Adrenal gland (tissue), 12 donors: ENCODE data around the gene CALHM5. TPM values are rescaled to one million over a fixed set of nuclear protein-coding genes. Genes with fewer than 3 reads are reported as not detected.

ENCODE experiments used
- DNase-seq, 7 donors: peaks; one replicate each; pipeline ENCODE4 v3.0.0-alpha.2; 2019 to 2020
- H3K27ac ChIP-seq, 5 donors: fragments of 200-600 bp; sonication (generic) in 4 of 5; 1 replicate in 3 of 5; 2 replicates in 2 of 5; pipeline versions ENCODE4 v1.5.1 to v1.8.0; 2016 to 2020; ENCODE audit warnings: mild to moderate bottlenecking in 1 of 5
- H3K27me3 ChIP-seq: fragments of 200-600 bp; 2 replicates; pipeline ENCODE4 v1.8.0; 2021
- H3K36me3 ChIP-seq, 2 donors: fragments of 200-600 bp; replicated peaks in 1 of 2; 1 replicate in 1 of 2; 2 replicates in 1 of 2; pipeline versions ENCODE4 v1.5.1 to v1.8.0; 2018 to 2022
- H3K4me1 ChIP-seq, 2 donors: fragments of 200-600 bp; replicated peaks in 1 of 2; 1 replicate in 1 of 2; 2 replicates in 1 of 2; pipeline versions ENCODE4 v1.5.1 to v1.8.0; 2018 to 2021
- H3K4me3 ChIP-seq, 4 donors: fragments of 200-600 bp; sonication (generic) in 3 of 4; one replicate each; pipeline ENCODE4 v1.5.1; 2016 to 2018
- H3K9me3 ChIP-seq, 3 donors: fragments of 200-600 bp; sonication (generic) in 1 of 3; replicated peaks in 1 of 3; 1 replicate in 2 of 3; 2 replicates in 1 of 3; pipeline versions ENCODE4 v1.5.1 to v1.8.0; 2016 to 2021
- CTCF ChIP-seq, 6 experiments: fragments of 450-650 bp in 4 of 6; fragments of 200-600 bp in 2 of 6; sonication (generic) in 1 of 6; IDR thresholded peaks; 1 replicate in 5 of 6; 2 replicates in 1 of 6; pipeline versions ENCODE4 v1.5.1 to v1.8.0; 2016 to 2021; ENCODE audit warnings: antibody characterized with exemption in 6 of 6, mild to moderate bottlenecking in 2 of 6, moderate library complexity in 1 of 6
- POLR2A ChIP-seq, 2 donors: fragments of 450-650 bp; IDR thresholded peaks; one replicate each; pipeline ENCODE4 v1.6.1; 2017; ENCODE audit warnings: antibody characterized with exemption in 2 of 2, mild to moderate bottlenecking in 2 of 2, moderate library complexity in 1 of 2
- WGBS, 4 donors: extraction: QIAGEN DNeasy Blood & Tissue Kit in 2 of 4; methylation state at CpG; one replicate each; pipeline versions ENCODE4 v1.1.5 to v1.1.7; 2013 to 2017; 5-methylcytosine and 5-hydroxymethylcytosine counted together
- intact Hi-C, 2 donors: fragments of 100-400 bp; cut with DNase I; formaldehyde crosslinking; loops; one replicate each; pipeline versions ENCODE4 v1.14.1 to v1.15.0; 2022 to 2023
- polyA plus RNA-seq, 3 donors: library from polyadenylated mRNA; stranded (reverse); fragments of 200-250 nt in 2 of 3; fragments of 350-450 nt in 1 of 3; fragmentation: Illumina TruSeq in 1 of 3; extraction: RNeasy Lipid Tissue Mini Kit (QIAGEN cat#74804) in 1 of 3; gene quantifications; one replicate each; pipeline ENCODE4 v1.2.3, GENCODE V29; 2013 to 2014
- total RNA-seq, 9 donors: library from RNA; depleted of rRNA in 4 of 9; stranded (reverse); fragments of >200 nt in 4 of 9; fragments of 120-200 nt in 1 of 9; fragmentation: NEBNext Ultra II Directional in 1 of 9; extraction: Animal tissue kit (Norgen Biotek cat#: 25700) in 1 of 9; gene quantifications; one replicate each; pipeline versions ENCODE4 v1.1.0 to v1.2.4, GENCODE V29; 2013 to 2023
- donor health status: healthy with polysubstance abuse.
- donor health status: Bipolar disorder and iron deficiency.
- donor health status: DM: yes; HTN: yes; CAD: no.
- donor health status: DM: no; HTN: no; CAD: no.
- donor health status: DM: no; HTN: no; CAD: no.
- donor health status: DM: yes; HTN: yes; CAD: no.

The CALHM5 gene
- total and polyA plus RNA-seq, 12 donors = 0.32 to 2.2 (median 0.95) TPM

DNA sequence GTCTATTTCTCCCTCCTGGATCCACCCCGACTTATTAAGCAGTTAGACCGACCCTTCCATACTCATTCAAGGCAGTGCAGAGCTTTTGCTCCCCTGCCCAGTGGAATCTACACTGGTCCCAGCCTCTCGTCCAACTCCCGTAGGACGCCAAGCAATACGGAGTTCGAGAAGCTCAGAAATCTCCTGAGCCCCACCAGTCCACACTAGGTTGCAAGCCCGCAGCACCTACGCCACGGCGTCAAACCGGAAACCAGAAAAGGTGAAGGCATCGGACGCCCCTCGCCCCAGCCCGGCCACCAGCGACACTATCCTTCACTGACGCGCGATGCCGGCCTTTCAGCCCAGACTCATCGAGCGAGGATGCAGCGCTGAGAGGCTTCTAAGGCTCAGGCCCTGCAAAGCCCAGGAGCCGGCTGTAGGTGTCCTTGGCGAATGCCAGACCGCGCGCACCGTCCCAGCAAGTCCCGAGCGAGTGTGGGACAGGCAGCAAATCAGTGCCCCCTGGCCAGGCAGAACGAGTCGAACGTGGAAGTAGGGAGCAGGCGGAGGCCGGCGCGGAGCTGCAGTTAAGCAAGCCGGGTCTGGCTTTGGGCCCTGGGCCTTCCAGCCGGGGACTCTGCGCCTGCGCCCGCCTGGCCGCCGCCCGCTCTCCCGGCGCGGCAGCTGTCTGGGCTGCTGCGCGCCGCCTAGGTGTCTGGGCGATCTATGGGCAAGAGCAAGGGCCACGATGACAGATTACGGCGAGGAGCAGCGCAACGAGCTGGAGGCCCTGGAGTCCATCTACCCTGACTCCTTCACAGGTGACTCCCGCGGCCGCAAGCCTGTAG lies 59.6 kb downstream of the CALHM5 start, which contains the start of gene RWDD1:
Gene RWDD1, plus strand, starts transcription at position 649 of the 827 bp plus-strand sequence. Its CDS starts 79 bp downstream, at position 728.
- Histone ChIP-seq H3K4me1 (peaks cover 17 to 27% of the 10 kb centered on the region in 2 donors), H3K27me3 (no peaks in the 10 kb centered on the region), H3K36me3 (no peaks in the 10 kb centered on the region), H3K4me3 (peak within 1 kb of the TSS; percentile 52 to 99 (median 67)), H3K27ac (peak within 1 kb of the TSS; percentile 86 to 91 (median 90)), H3K9me3 (no peaks in the 10 kb centered on the region)
- peak in 2 of 6 experiments; percentile 30 to 34 for TF ChIP-seq CTCF (IDR thresholded peaks at IDR 0.05)
- peak; percentile 76 to 96 for TF ChIP-seq POLR2A (IDR thresholded peaks at IDR 0.05)
- peak; percentile 98 to 100 (median 99) for DNase-seq
- 0 to 1% (median 0%) methylated on average over 16 to 62 of the region's 62 CpGs for WGBS, 4 donors
- intact Hi-C loops = no loop called here

DNA sequence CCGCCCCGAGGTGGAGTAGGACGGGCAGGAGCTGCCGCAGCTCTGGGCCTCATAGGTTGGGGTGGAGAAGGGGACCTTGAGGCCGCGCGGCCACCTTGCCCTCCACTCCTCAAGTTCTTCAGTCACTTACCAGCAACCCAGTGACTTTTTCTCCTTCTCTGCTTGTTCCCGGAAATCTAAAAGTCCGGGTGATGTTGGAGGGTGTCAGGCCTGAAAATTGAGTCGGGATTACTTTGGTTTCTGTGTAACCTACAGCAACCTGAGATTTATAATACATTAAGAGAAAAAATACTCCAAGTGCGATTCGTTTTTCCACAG lies 60.2 kb downstream of the CALHM5 start:
- Histone ChIP-seq H3K9me3 (no peaks in the 10 kb centered on the region), H3K27ac (peak overlapping the region; percentile 58 to 91 (median 90)), H3K27me3 (no peaks in the 10 kb centered on the region), H3K4me1 (peaks cover 17 to 27% of the 10 kb centered on the region in 2 donors), H3K4me3 (peak overlapping the region; percentile 46 to 71 (median 65)), H3K36me3 (no peaks in the 10 kb centered on the region)
- 0 to 1% (median 0%) methylated on average over 8 to 12 of the region's 12 CpGs for WGBS, 4 donors
- intact Hi-C loops = no loop called here
- TF ChIP-seq POLR2A (IDR thresholded peaks at IDR 0.05) (no peak), CTCF (IDR thresholded peaks at IDR 0.05) (no peak)
- DNase-seq = no peak

- Histone ChIP-seq H3K27ac (peak overlapping the region; percentile 58 to 91 (median 90)), H3K27me3 (no peaks in the 10 kb centered on the region), H3K4me3 (peak overlapping the region; percentile 46 to 71 (median 65)), H3K4me1 (peaks cover 17 to 31% of the 10 kb centered on the region in 2 donors), H3K36me3 (no peaks in the 10 kb centered on the region), H3K9me3 (no peaks in the 10 kb centered on the region)
- 1 to 2% (median 1%) methylated on average over 7 of the region's 7 CpGs for WGBS, 4 donors
- intact Hi-C loops = no loop called here
- TF ChIP-seq POLR2A (IDR thresholded peaks at IDR 0.05) (no peak), CTCF (IDR thresholded peaks at IDR 0.05) (no peak)
- DNase-seq = peak in 5 of 7 donors; percentile 34 to 68 (median 57)
Measured at GRCh38 chr6:116572162-116572561, 60.7 kb downstream of the CALHM5 start.

Other genes starting within 250 kb of the CALHM5 start
- 100 to 1,000 TPM in 8 of 9 donors, 10 to 100 TPM in 1; 99.9 to 271 (median 204) TPM for gene TSPYL1, start 231.7 kb upstream of the CALHM5 start, total RNA-seq
- gene TSPYL1, start 231.7 kb upstream of the CALHM5 start, polyA plus RNA-seq = 100 to 1,000 TPM in 1 of 3 donors, 10 to 100 TPM in 2; 24.8 to 111 (median 42.6) TPM
- 10 to 100 TPM; 14.5 to 67.4 (median 40.5) TPM for gene DSE, start 140.7 kb upstream of the CALHM5 start, total RNA-seq
- 10 to 100 TPM in 1 of 3 donors, 1 to 10 TPM in 2; 7.7 to 17.2 (median 8.7) TPM for gene DSE, start 140.7 kb upstream of the CALHM5 start, polyA plus RNA-seq
- 10 to 100 TPM in 1 of 9 donors, 1 to 10 TPM in 8; 1.1 to 55.3 (median 6.1) TPM for gene CALHM6, start 50.3 kb upstream of the CALHM5 start, total RNA-seq
- 10 to 100 TPM in 1 of 3 donors, 1 to 10 TPM in 2; 5.1 to 12.7 (median 10.0) TPM for gene CALHM6, start 50.3 kb upstream of the CALHM5 start, polyA plus RNA-seq
- gene TRAPPC3L, start 34.0 kb downstream of the CALHM5 start, total RNA-seq = under 1 TPM in 6 of 9 donors, not detected in 3; 0.16 to 0.57 (median 0.27) TPM
- under 1 TPM in 2 of 3 donors, not detected in 1; 0.10 to 0.31 TPM for gene TRAPPC3L, start 34.0 kb downstream of the CALHM5 start, polyA plus RNA-seq
- gene CALHM4, start 42.1 kb downstream of the CALHM5 start, total RNA-seq = under 1 TPM in 1 of 9 donors, not detected in 8; 0.28 TPM
- not detected for gene CALHM4, start 42.1 kb downstream of the CALHM5 start, polyA plus RNA-seq
- 10 to 100 TPM; 25.9 to 83.6 (median 48.9) TPM for gene RWDD1, start 59.9 kb downstream of the CALHM5 start, total RNA-seq
- gene RWDD1, start 59.9 kb downstream of the CALHM5 start, polyA plus RNA-seq = 100 to 1,000 TPM in 1 of 3 donors, 10 to 100 TPM in 2; 49.6 to 136 (median 67.7) TPM
- gene RSPH4A, start 104.8 kb downstream of the CALHM5 start, total RNA-seq = 1 to 10 TPM in 1 of 9 donors, under 1 TPM in 6, not detected in 2; 0.14 to 1.5 (median 0.42) TPM
- gene RSPH4A, start 104.8 kb downstream of the CALHM5 start, polyA plus RNA-seq = under 1 TPM; 0.64 to 0.84 (median 0.74) TPM
- 10 to 100 TPM in 2 of 9 donors, 1 to 10 TPM in 7; 2.9 to 17.0 (median 8.0) TPM for gene ZUP1, start 157.1 kb downstream of the CALHM5 start, total RNA-seq
- gene ZUP1, start 157.1 kb downstream of the CALHM5 start, polyA plus RNA-seq = 10 to 100 TPM; 11.2 to 14.2 (median 14.1) TPM
- gene KPNA5, start 169.6 kb downstream of the CALHM5 start, total RNA-seq = 10 to 100 TPM in 5 of 9 donors, 1 to 10 TPM in 4; 5.3 to 31.6 (median 13.1) TPM
- gene KPNA5, start 169.6 kb downstream of the CALHM5 start, polyA plus RNA-seq = 1 to 10 TPM; 2.7 to 8.9 (median 5.7) TPM